Stimulated activated CD4-positive, alpha-beta T cell treated with anti-CD3 and anti-CD28 coated beads, Interleukin-2, amount 100 ng/mL, for 4 hours (primary cell): ENCODE results near the gene DDI2.

ENCODE experiments used
- DNase-seq: peaks from one replicate; pipeline ENCODE4 v3.0.0-alpha.2; 2020; ENCODE audit warnings: low read depth

DDI2 gene

GRCh38 chr1:15702722-15703550, 85.7 kb downstream of the DDI2 start:
- no peak for DNase-seq

GRCh38 chr1:15703562-15703961, 86.3 kb downstream of the DDI2 start:
- DNase-seq: no peak

GRCh38 chr1:15704526-15705183, 87.4 kb downstream of the DDI2 start:
- DNase-seq: no peak

GRCh38 chr1:15705184-15705566, 87.9 kb downstream of the DDI2 start:
- DNase-seq: no peak

GRCh38 chr1:15706751-15707150, 89.5 kb downstream of the DDI2 start:
- DNase-seq: no peak

- no peak for DNase-seq
These were observed 90.1 kb downstream of the DDI2 start for GRCh38 chr1:15707239-15707925.

GRCh38 chr1:15708486-15709137, 91.4 kb downstream of the DDI2 start:
- DNase-seq: no peak

- no peak for DNase-seq
These were observed 92.0 kb downstream of the DDI2 start for GRCh38 chr1:15709226-15709625.

GRCh38 chr1:15712168-15712567, 94.9 kb downstream of the DDI2 start:
- no peak for DNase-seq

- no peak for DNase-seq
These were observed 97.3 kb downstream of the DDI2 start for GRCh38 chr1:15714406-15715136.

GRCh38 chr1:15717418-15718125, 100.3 kb downstream of the DDI2 start:
- no peak for DNase-seq

GRCh38 chr1:15718199-15718601, 100.9 kb downstream of the DDI2 start:
- DNase-seq: no peak
